Esophagus squamous epithelium (tissue), 5 donors: ENCODE measurements around the gene RGS9. TPM values are rescaled to one million over a fixed set of nuclear protein-coding genes. Genes with fewer than 3 reads are reported as not detected.

Experiments
- DNase-seq: peaks from one replicate; lab custom pipeline; 2025; lab: John Stamatoyannopoulos, UW
- H3K27ac ChIP-seq, 4 donors: fragments of 200-600 bp; sonication (generic); one replicate each; pipeline ENCODE4 v1.5.1; 2016 to 2019; ENCODE audit warnings: mild to moderate bottlenecking in 1 of 4
- H3K27me3 ChIP-seq, 4 donors: fragments of 200-600 bp; sonication (generic); 1 replicate in 3 of 4; 2 replicates in 1 of 4; pipeline versions ENCODE4 v1.5.1 to v1.6.0; 2017 to 2021; ENCODE audit warnings: antibody characterized with exemption in 1 of 4
- H3K36me3 ChIP-seq, 3 donors: fragments of 200-600 bp; sonication (generic); one replicate each; pipeline ENCODE4 v1.5.1; 2016 to 2019
- H3K4me1 ChIP-seq, 3 donors: fragments of 200-600 bp; sonication (generic); one replicate each; pipeline ENCODE4 v1.5.1; 2017 to 2019
- H3K4me3 ChIP-seq, 4 donors: fragments of 200-600 bp; sonication (generic); 1 replicate in 3 of 4; 2 replicates in 1 of 4; pipeline ENCODE4 v1.5.1; 2016 to 2019; ENCODE audit warnings: mild to moderate bottlenecking in 2 of 4, moderate library complexity in 1 of 4
- H3K9me3 ChIP-seq, 3 donors: fragments of 200-600 bp; sonication (generic); one replicate each; pipeline ENCODE4 v1.5.1; 2016 to 2019
- POLR2A ChIP-seq, 4 donors: fragments of 450-650 bp; IDR thresholded peaks; one replicate each; pipeline ENCODE4 v1.6.1; 2017; ENCODE audit warnings: antibody characterized with exemption in 4 of 4, mild to moderate bottlenecking in 4 of 4, moderate library complexity in 3 of 4
- WGBS, 2 donors: methylation state at CpG; one replicate each; pipeline ENCODE4 v1.1.5; 2018; 5-methylcytosine and 5-hydroxymethylcytosine counted together
- intact Hi-C: fragments of 100-400 bp; cut with DNase I; formaldehyde crosslinking; loops from one replicate; pipeline ENCODE4 v1.15.0; 2022
- total RNA-seq, 4 donors: library from RNA; depleted of rRNA; stranded (reverse); fragments of >200 nt; gene quantifications; one replicate each; pipeline ENCODE4 v1.1.0, GENCODE V29; 2016
- TF ChIP-seq, protein P1 (sequence below), 6 experiments: fragments of 450-650 bp in 4 of 6; fragments of 200-600 bp in 2 of 6; sonication (generic) in 2 of 6; IDR thresholded peaks; one replicate each; pipeline ENCODE4 v1.5.1; 2016 to 2019; ENCODE audit warnings: antibody characterized with exemption in 6 of 6, mild to moderate bottlenecking in 4 of 6, moderate library complexity in 4 of 6
- donor health status: DM: yes; HTN: yes; CAD: no.

The RGS9 gene
- total RNA-seq, 4 donors from 2014 or later, result 0.45 to 8.1 (median 2.9) TPM

DNA sequence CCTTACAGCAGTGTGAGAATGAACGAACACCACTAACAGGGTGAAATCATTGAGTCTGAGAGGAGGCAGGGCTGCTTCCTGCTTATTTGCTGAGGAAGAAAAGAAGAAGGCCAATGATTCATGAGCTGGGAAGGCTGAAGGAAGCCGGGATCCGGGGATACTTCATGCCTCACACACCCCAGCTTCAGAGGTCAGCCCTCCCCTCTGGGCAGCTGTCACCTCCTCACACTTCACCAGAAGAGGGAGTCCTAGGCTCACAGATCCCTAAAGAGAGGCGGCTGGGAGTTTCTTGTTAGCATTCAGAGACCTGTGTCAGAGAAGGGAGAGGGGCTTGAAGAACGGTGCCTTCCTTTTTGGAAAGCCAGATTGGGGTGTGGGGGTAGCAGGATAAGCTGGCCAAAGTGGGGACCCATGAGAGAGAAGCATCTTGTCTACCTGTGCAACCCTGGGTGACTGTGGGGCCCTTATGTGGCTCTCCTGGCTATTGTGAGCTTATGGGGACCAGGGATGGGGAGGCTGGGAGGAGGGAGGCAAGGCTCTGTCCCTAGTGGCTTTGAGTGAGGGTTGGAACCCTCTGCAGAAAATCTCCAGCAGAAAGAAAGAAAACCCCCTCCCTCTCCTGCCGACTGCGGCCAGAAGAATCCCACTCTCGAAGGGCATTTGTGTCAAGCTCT is 94.6 kb downstream of the RGS9 start:
- TF ChIP-seq POLR2A (IDR thresholded peaks at IDR 0.05), result no peak
- TF ChIP-seq, protein P1, sequence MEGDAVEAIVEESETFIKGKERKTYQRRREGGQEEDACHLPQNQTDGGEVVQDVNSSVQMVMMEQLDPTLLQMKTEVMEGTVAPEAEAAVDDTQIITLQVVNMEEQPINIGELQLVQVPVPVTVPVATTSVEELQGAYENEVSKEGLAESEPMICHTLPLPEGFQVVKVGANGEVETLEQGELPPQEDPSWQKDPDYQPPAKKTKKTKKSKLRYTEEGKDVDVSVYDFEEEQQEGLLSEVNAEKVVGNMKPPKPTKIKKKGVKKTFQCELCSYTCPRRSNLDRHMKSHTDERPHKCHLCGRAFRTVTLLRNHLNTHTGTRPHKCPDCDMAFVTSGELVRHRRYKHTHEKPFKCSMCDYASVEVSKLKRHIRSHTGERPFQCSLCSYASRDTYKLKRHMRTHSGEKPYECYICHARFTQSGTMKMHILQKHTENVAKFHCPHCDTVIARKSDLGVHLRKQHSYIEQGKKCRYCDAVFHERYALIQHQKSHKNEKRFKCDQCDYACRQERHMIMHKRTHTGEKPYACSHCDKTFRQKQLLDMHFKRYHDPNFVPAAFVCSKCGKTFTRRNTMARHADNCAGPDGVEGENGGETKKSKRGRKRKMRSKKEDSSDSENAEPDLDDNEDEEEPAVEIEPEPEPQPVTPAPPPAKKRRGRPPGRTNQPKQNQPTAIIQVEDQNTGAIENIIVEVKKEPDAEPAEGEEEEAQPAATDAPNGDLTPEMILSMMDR (IDR thresholded peaks at IDR 0.05), result peak; percentile 32 to 74 (median 57)
- intact Hi-C loops, result no loop called here
- 39 to 42% methylated on average over 8 of the region's 8 CpGs for WGBS, 2 donors
- H3K4me1 ChIP-seq, result peaks cover 0 to 13% (median 0%) of the 10 kb centered on the region in 3 donors
- H3K27me3 ChIP-seq, result peaks cover 0 to 24% (median 0%) of the 10 kb centered on the region in 4 donors
- H3K27ac ChIP-seq, result no peak overlapping the region
- H3K4me3 ChIP-seq, result no peak overlapping the region
- H3K9me3 ChIP-seq, result no peaks in the 10 kb centered on the region
- DNase-seq, result no peak
- no peaks in the 10 kb centered on the region for H3K36me3 ChIP-seq

DNA sequence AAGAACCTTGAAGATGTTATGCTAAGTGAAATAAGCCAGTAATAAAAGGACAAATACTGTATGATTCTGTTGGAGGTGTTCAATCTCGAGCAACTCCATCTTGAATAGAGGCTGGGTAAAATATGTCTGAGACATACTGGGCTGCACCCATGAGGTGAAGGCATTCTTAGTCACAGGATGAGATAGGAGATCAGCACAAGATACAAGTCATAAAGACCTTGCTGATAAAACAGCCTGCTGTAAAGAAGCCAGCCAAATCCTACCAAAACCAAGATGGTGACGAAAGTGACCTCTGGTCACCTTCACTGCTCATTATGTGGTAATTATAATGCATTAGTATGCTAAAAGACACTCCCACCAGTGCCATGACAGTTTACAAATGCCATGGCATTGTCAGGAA is 98.1 kb downstream of the RGS9 start:
- no peak for DNase-seq
- Histone ChIP-seq H3K4me1 (no peaks in the 10 kb centered on the region), H3K9me3 (no peaks in the 10 kb centered on the region), H3K36me3 (no peaks in the 10 kb centered on the region), H3K4me3 (no peak overlapping the region), H3K27ac (no peak overlapping the region), H3K27me3 (peaks cover 0 to 7% (median 0%) of the 10 kb centered on the region in 4 donors)
- intact Hi-C loops, result no loop called here
- TF ChIP-seq, protein P1 (IDR thresholded peaks at IDR 0.05), result no peak
- no peak for TF ChIP-seq POLR2A (IDR thresholded peaks at IDR 0.05)
- WGBS, 2 donors, result 64 to 82% methylated on average over 2 of the region's 2 CpGs

DNA sequence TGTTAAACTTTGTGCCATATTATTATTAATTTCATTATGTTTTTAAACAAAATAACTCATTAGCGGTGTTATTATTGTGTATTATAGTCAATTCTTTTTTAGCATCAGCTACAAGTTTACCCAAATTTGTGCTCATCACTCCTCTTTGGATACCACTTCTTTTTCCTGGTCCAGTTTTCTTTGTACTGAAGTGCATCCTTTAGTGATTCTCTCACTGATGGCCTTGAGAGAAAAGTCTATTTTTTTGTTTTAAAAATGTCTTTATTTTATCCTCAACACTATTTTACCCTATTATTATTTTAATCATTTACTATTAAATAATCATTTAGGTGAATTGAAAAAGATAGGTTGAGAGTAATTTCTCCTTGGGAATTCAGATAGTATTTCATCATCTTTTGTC is 99.2 kb downstream of the RGS9 start:
- TF ChIP-seq POLR2A (IDR thresholded peaks at IDR 0.05), result no peak
- TF ChIP-seq, protein P1 (IDR thresholded peaks at IDR 0.05), result no peak
- 94 to 96% methylated on average over 1 of the region's 1 CpG for WGBS, 2 donors
- intact Hi-C loops, result no loop called here
- H3K36me3 ChIP-seq, result no peaks in the 10 kb centered on the region
- no peak overlapping the region for H3K4me3 ChIP-seq
- H3K9me3 ChIP-seq, result no peaks in the 10 kb centered on the region
- H3K27me3 ChIP-seq, result peaks cover 0 to 7% (median 0%) of the 10 kb centered on the region in 4 donors
- H3K4me1 ChIP-seq, result no peaks in the 10 kb centered on the region
- H3K27ac ChIP-seq, result no peak overlapping the region
- DNase-seq, result no peak

DNA sequence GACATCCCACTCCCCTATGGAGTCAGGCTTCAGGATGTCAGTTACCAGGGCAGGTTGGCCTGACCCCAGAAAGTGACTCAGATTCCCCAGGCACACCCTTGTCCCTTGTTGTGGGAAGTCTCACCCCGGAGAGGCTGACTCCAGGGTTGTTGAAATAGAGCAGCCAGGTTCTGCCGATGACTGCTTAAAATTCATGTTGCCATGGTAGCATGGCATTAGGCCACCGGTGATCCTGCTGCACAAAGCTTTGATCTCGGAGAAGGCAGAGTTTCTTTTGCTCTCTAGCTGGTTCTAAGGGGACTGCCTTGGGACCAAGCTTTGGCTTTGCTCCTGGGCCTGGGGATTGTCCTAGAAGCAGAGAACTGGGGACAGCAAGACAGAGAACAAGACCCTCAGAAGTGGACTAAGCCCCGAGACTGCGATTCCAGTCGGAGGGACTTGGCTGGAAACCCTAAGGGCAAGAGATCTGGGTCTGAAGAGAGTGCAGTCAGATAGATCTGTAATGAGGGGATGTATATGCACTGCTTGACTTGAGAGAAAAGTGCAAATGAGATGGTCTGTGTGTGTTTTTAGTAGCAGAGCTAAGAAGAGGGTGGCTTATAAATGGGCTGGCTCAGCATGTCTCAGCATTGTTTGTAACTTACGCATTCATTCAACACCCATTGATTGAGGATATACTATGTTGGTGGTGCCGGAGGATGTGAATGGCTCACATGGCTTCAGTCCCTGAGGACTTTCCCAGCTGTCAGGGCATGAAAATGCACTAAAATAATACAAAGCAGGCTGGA is 106.9 kb downstream of the RGS9 start:
- intact Hi-C loops, result no loop called here
- DNase-seq, result no peak
- no peaks in the 10 kb centered on the region for H3K9me3 ChIP-seq
- peaks cover 0 to 8% (median 0%) of the 10 kb centered on the region in 3 donors for H3K4me1 ChIP-seq
- no peak overlapping the region for H3K4me3 ChIP-seq
- H3K36me3 ChIP-seq, result no peaks in the 10 kb centered on the region
- TF ChIP-seq, protein P1 (IDR thresholded peaks at IDR 0.05), result no peak
- no peak for TF ChIP-seq POLR2A (IDR thresholded peaks at IDR 0.05)
- no peak overlapping the region for H3K27ac ChIP-seq
- 27 to 41% methylated on average over 7 to 8 of the region's 9 CpGs for WGBS, 2 donors
- H3K27me3 ChIP-seq, result no peaks in the 10 kb centered on the region

DNA sequence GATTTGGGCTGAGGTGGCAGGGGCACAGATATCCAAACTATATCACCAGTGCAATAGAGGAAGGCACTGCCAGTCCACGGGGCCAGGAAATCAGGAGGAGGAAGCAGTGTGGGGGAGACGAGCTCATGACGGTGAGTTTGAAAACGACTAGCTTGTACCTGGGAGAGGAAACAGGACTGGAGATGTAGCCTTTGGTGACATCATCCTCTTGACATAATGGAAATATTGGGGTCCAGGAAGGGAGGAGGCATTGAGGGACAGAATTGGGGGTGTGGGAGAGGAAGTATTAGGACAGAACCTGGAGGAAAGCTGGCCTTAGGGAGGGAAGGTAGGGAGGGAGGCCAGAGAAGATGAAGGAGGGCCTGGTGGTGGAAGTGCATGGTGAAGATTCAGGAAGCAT is 109.1 kb downstream of the RGS9 start:
- DNase-seq, result no peak
- Histone ChIP-seq H3K4me3 (no peak overlapping the region), H3K27ac (no peak overlapping the region), H3K9me3 (no peaks in the 10 kb centered on the region), H3K4me1 (peaks cover 0 to 8% (median 0%) of the 10 kb centered on the region in 3 donors), H3K36me3 (no peaks in the 10 kb centered on the region), H3K27me3 (peaks cover 0 to 5% (median 0%) of the 10 kb centered on the region in 4 donors)
- TF ChIP-seq, protein P1 (IDR thresholded peaks at IDR 0.05), result no peak
- TF ChIP-seq POLR2A (IDR thresholded peaks at IDR 0.05), result no peak
- intact Hi-C loops, result no loop called here
- WGBS, 2 donors, result 59 to 77% methylated on average over 4 of the region's 4 CpGs
